H9 (cell line): ENCODE data around the gene ZFP42. TPM values are rescaled to one million over a fixed set of nuclear protein-coding genes. Genes with fewer than 3 reads are reported as not detected.

Experiments used
- DNase-seq: peaks from one replicate; pipeline ENCODE4 v3.0.0-alpha.2; 2017
- H2AFZ ChIP-seq: one replicate; pipeline ENCODE4 v1.6.1; 2013; ENCODE audit warnings: mild to moderate bottlenecking, low read length, control low read depth, moderate library complexity
- H2AK5ac ChIP-seq: 2 replicates; pipeline ENCODE4 v1.6.1; 2013; ENCODE audit warnings: low read length, control low read depth, mixed read lengths; ENCODE audit not compliant: insufficient read length
- H2BK120ac ChIP-seq: one replicate; pipeline ENCODE4 v1.6.1; 2013; ENCODE audit warnings: low read depth, mild to moderate bottlenecking, low read length, control low read depth, inconsistent platforms; ENCODE audit not compliant: poor library complexity, severe bottlenecking
- H2BK12ac ChIP-seq: 2 replicates; pipeline ENCODE4 v1.6.1; 2013; ENCODE audit warnings: low read length, control low read depth, mixed read lengths, low read depth; ENCODE audit not compliant: insufficient read length
- H2BK15ac ChIP-seq: 2 replicates; pipeline ENCODE4 v1.6.1; 2013; ENCODE audit warnings: low read depth, low read length, control low read depth
- H2BK20ac ChIP-seq: one replicate; pipeline ENCODE4 v1.6.1; 2013; ENCODE audit warnings: low read depth, mild to moderate bottlenecking, low read length, control low read depth, inconsistent platforms; ENCODE audit not compliant: poor library complexity, severe bottlenecking
- H2BK5ac ChIP-seq: 2 replicates; pipeline ENCODE4 v1.6.1; 2013; ENCODE audit warnings: low read length, control low read depth, mixed read lengths; ENCODE audit not compliant: insufficient read length
- H3K14ac ChIP-seq: 2 replicates; pipeline ENCODE4 v1.6.1; 2013; ENCODE audit warnings: low read length, control low read depth; ENCODE audit not compliant: insufficient read depth
- H3K18ac ChIP-seq: 2 replicates; pipeline ENCODE4 v1.6.1; 2013; ENCODE audit warnings: low read depth, mild to moderate bottlenecking, mixed read lengths, low read length, control low read depth; ENCODE audit not compliant: insufficient read length
- H3K23ac ChIP-seq: 2 replicates; pipeline ENCODE4 v1.6.1; 2013; ENCODE audit warnings: low read length, control low read depth, mixed read lengths, low read depth; ENCODE audit not compliant: insufficient read length
- H3K23me2 ChIP-seq: 2 replicates; pipeline ENCODE4 v1.6.1; 2013; ENCODE audit warnings: low read depth, mild to moderate bottlenecking, mixed read lengths, low read length, control low read depth; ENCODE audit not compliant: insufficient read length, poor library complexity, severe bottlenecking
- H3K27ac ChIP-seq: 2 replicates; pipeline ENCODE4 v1.5.1; 2013; ENCODE audit warnings: low read length, control low read depth, mixed read lengths, low read depth; ENCODE audit not compliant: insufficient read length
- H3K27me3 ChIP-seq: 2 replicates; pipeline ENCODE4 v1.6.1; 2013; ENCODE audit warnings: low read length, control low read depth, inconsistent platforms; ENCODE audit not compliant: insufficient read depth
- H3K4ac ChIP-seq: 2 replicates; pipeline ENCODE4 v1.6.1; 2013; ENCODE audit warnings: low read depth, mild to moderate bottlenecking, control low read depth, inconsistent platforms, low read length, moderate library complexity
- H3K4me1 ChIP-seq: 2 replicates; pipeline ENCODE4 v1.6.1; 2013; ENCODE audit warnings: low read length, control low read depth, inconsistent platforms; ENCODE audit not compliant: insufficient read depth
- H3K4me2 ChIP-seq: 2 replicates; pipeline ENCODE4 v1.6.1; 2013; ENCODE audit warnings: low read length, control low read depth, mixed read lengths; ENCODE audit not compliant: insufficient read length, insufficient read depth
- H3K56ac ChIP-seq: 2 replicates; pipeline ENCODE4 v1.6.1; 2013; ENCODE audit warnings: low read depth, mild to moderate bottlenecking, mixed read lengths, low read length, control low read depth; ENCODE audit not compliant: insufficient read length
- H3K79me1 ChIP-seq: 2 replicates; pipeline ENCODE4 v1.6.1; 2013; ENCODE audit warnings: low read depth, mild to moderate bottlenecking, moderate library complexity, low read length, control low read depth, inconsistent platforms; ENCODE audit not compliant: insufficient read depth, poor library complexity, severe bottlenecking
- H3K79me2 ChIP-seq: 2 replicates; pipeline ENCODE4 v1.6.1; 2013; ENCODE audit warnings: low read length, control low read depth, inconsistent platforms; ENCODE audit not compliant: insufficient read depth
- H3K9ac ChIP-seq: 2 replicates; pipeline ENCODE4 v1.6.1; 2013; ENCODE audit warnings: low read length, control low read depth, mixed read lengths; ENCODE audit not compliant: insufficient read length; ENCODE audit errors: extremely low read depth
- H3K9me3 ChIP-seq: one replicate; pipeline ENCODE4 v1.6.1; 2013; ENCODE audit warnings: low read depth, low read length, inconsistent platforms; ENCODE audit not compliant: control insufficient read depth
- H3T11ph ChIP-seq: one replicate; pipeline ENCODE4 v1.6.1; 2013; ENCODE audit warnings: mild to moderate bottlenecking, low read length, control low read depth, inconsistent platforms
- H4K20me1 ChIP-seq: one replicate; pipeline ENCODE4 v1.6.1; 2013; ENCODE audit not compliant: control insufficient read depth, insufficient read length, insufficient read depth
- H4K5ac ChIP-seq: 2 replicates; pipeline ENCODE4 v1.6.1; 2013; ENCODE audit warnings: low read depth, mild to moderate bottlenecking, mixed read lengths, low read length, control low read depth; ENCODE audit not compliant: insufficient read length
- H4K8ac ChIP-seq: replicated peaks from 2 replicates; pipeline ENCODE4 v1.6.1; 2013; ENCODE audit warnings: low read length, control low read depth, mixed read lengths, low read depth; ENCODE audit not compliant: insufficient read length
- H4K91ac ChIP-seq: 2 replicates; pipeline ENCODE4 v1.6.1; 2013; ENCODE audit warnings: low read depth, mild to moderate bottlenecking, moderate library complexity, mixed read lengths, low read length, control low read depth; ENCODE audit not compliant: insufficient read length
- H3K27ac Mint-ChIP-seq, 3 experiments: 2 replicates in 2 of 3; 3 replicates in 1 of 3; pipeline ENCODE4 v1.8.0; 2020 to 2021; ENCODE audit warnings: mixed read lengths in 3 of 3, mild to moderate bottlenecking in 1 of 3, moderate library complexity in 1 of 3
- H3K27me3 Mint-ChIP-seq: 2 replicates; pipeline ENCODE4 v1.8.0; 2021; ENCODE audit warnings: low read depth, mild to moderate bottlenecking, moderate library complexity, mixed read lengths
- H3K36me3 Mint-ChIP-seq, 3 experiments: 2 replicates in 2 of 3; 3 replicates in 1 of 3; pipeline ENCODE4 v1.8.0; 2020 to 2021; ENCODE audit warnings: low read depth in 3 of 3, mixed read lengths in 3 of 3; ENCODE audit not compliant: insufficient read depth in 1 of 3
- H3K4me1 Mint-ChIP-seq, 2 experiments: 2 replicates each; pipeline ENCODE4 v1.8.0; 2020; ENCODE audit warnings: mixed read lengths in 2 of 2
- H3K4me3 Mint-ChIP-seq, 2 experiments: 2 replicates in 1 of 2; 3 replicates in 1 of 2; pipeline ENCODE4 v1.8.0; 2020 to 2021; ENCODE audit warnings: mild to moderate bottlenecking in 2 of 2, mixed read lengths in 2 of 2, moderate library complexity in 1 of 2
- H3K9me3 Mint-ChIP-seq, 2 experiments: 2 replicates in 1 of 2; 3 replicates in 1 of 2; pipeline ENCODE4 v1.8.0; 2020; ENCODE audit warnings: mild to moderate bottlenecking in 2 of 2, mixed read lengths in 2 of 2, moderate library complexity in 1 of 2
- CTCF ChIP-seq: fragments of 200-600 bp; sonication (generic); conservative IDR thresholded peaks from 3 replicates; pipeline ENCODE4 v1.8.0; 2021; ENCODE audit warnings: antibody characterized with exemption, mild to moderate bottlenecking
- WGBS: extraction: QIAGEN DNeasy Blood & Tissue Kit; methylation state at CpG from one replicate; pipeline ENCODE4 v1.1.7; 2013; ENCODE audit warnings: missing lambda C conversion rate, low lambda C conversion rate, mixed read lengths; ENCODE audit not compliant: insufficient read length; ENCODE audit errors: extremely low coverage; 5-methylcytosine and 5-hydroxymethylcytosine counted together
- total RNA-seq: library from RNA; stranded (reverse); gene quantifications from 2 replicates; pipeline ENCODE4 v1.2.1, GENCODE V29; 2021

The ZFP42 gene
- total RNA-seq, 1 experiment from 2014 or later: 193 TPM

- H3K4me3 Mint-ChIP-seq: no peak overlapping the region
- no CpG with 5 or more reads among the region's 6 CpGs for WGBS
These were observed 22.7 kb downstream of the ZFP42 start for GRCh38 chr4:188018262-188018661.

More at GRCh38 chr4:188018262-188018661, 22.7 kb downstream of the ZFP42 start:
- H4K5ac ChIP-seq: no peak overlapping the region
- H3T11ph ChIP-seq: no peak overlapping the region
- no peaks in the 10 kb centered on the region for H4K20me1 ChIP-seq
- no peak overlapping the region for H2AFZ ChIP-seq
- no peak overlapping the region for H3K27ac Mint-ChIP-seq
- H2BK5ac ChIP-seq: no peak overlapping the region
- no peaks in the 10 kb centered on the region for H3K27me3 Mint-ChIP-seq
- H3K23me2 ChIP-seq: no peaks in the 10 kb centered on the region
- no peak overlapping the region for H4K8ac ChIP-seq
- no peak overlapping the region for H3K18ac ChIP-seq
- H3K4me1 ChIP-seq: peaks cover 5% of the 10 kb centered on the region
- no peaks in the 10 kb centered on the region for H3K27me3 ChIP-seq
- H3K9me3 ChIP-seq: no peaks in the 10 kb centered on the region
- H3K4ac ChIP-seq: no peak overlapping the region
- no peak overlapping the region for H2BK15ac ChIP-seq
- peaks cover 0 to 9% (median 0%) of the 10 kb centered on the region in 3 experiments; a peak in 1 of 7 replicates for H3K36me3 Mint-ChIP-seq
- peaks cover 1 to 4% of the 10 kb centered on the region in 2 experiments; a peak in 2 of 5 replicates for H3K9me3 Mint-ChIP-seq
- H3K4me2 ChIP-seq: no peak overlapping the region
- no peak overlapping the region for H4K91ac ChIP-seq
- TF ChIP-seq CTCF: no peak
- H2AK5ac ChIP-seq: no peak overlapping the region
- H2BK12ac ChIP-seq: no peak overlapping the region
- H3K79me1 ChIP-seq: no peaks in the 10 kb centered on the region
- H2BK20ac ChIP-seq: no peak overlapping the region
- H3K79me2 ChIP-seq: no peaks in the 10 kb centered on the region
- H2BK120ac ChIP-seq: no peak overlapping the region
- no peak overlapping the region for H3K23ac ChIP-seq
- peaks cover 49 to 53% of the 10 kb centered on the region in 2 experiments for H3K4me1 Mint-ChIP-seq
- H3K56ac ChIP-seq: no peak overlapping the region
- H3K9ac ChIP-seq: no peak overlapping the region
- no peak overlapping the region for H3K14ac ChIP-seq
- no peak for DNase-seq
- H3K27ac ChIP-seq: no peak overlapping the region
